Umbilical cord (tissue), 2 donors: Measurements from ENCODE around the gene ARL8B. TPM values are rescaled to one million over a fixed set of nuclear protein-coding genes. Genes with fewer than 3 reads are reported as not detected.
"Not testable (repeated sequence)": the region's sequence is repeated elsewhere in the genome, so short reads cannot be mapped to it uniquely, and the experiment has no call there.

Source experiments
- DNase-seq: peaks from one replicate; pipeline ENCODE4 v3.0.0-alpha.2; 2015; ENCODE audit warnings: low spot score
- total RNA-seq: library from RNA; depleted of rRNA; stranded (reverse); fragments of >200 nt; gene quantifications from one replicate; pipeline ENCODE4 v1.2.3, GENCODE V29; 2014; ENCODE audit warnings: low replicate concordance; ENCODE audit not compliant: insufficient read depth

ARL8B gene
- total RNA-seq, 1 donor from 2014 or later: 66.4 TPM

DNA sequence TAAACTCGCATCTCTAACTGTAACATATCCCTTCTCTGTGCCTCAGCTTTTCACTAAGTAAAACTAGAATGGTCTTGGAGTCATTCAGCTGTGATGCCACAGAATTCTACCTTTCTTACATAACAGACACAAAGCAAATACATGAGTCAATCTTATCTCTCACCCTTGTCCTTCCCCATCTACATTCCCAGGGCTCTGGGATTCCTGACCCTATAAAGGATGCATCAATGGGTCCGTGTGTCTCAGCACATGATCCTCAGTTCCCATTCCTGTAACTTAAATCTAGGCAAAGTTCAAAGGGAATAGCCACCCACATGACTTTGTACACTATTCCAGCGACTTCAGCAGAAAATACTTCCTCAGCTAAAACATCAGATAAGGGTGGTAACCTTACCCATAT is 11.8 kb upstream of the ARL8B start:
- DNase-seq: no peak

GRCh38 chr3:5112043-5112442 is 10.0 kb upstream of the ARL8B start:
- no peak for DNase-seq

- not testable (repeated sequence) for DNase-seq
Measured at GRCh38 chr3:5113726-5114125, 8.4 kb upstream of the ARL8B start.

DNA sequence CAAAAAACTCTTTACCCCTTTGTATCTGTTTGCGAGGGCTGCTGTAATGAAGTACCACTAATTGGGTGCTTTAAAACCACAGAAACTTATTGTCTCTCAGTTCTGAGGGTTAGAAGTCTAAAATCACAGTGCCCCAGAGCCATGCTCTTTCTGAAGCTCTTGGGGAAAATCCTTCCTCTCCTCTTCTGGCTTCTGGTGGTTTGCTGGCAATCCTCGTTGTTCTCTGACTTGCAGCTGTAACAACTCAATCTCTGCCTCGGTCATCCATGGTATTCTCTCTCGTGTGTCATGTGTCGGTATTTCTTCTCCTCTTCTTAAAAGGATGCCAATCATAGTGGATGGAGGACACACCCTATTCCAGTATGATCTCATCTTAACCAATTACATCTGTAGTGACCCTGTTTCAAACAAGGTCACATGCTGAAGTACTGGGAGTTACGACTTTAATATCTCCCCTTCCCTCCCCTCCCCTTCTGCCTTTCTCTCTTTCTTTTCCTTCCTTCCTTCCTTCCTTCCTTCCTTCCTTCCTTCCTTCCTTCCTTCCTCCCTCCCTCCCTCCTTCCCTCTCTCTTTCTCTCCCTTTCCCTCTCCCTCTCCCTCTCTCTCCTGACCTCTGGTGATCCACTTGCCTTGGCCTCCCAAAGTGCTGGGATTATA is 6.5 kb upstream of the ARL8B start:
- peak; percentile 20 for DNase-seq

DNA sequence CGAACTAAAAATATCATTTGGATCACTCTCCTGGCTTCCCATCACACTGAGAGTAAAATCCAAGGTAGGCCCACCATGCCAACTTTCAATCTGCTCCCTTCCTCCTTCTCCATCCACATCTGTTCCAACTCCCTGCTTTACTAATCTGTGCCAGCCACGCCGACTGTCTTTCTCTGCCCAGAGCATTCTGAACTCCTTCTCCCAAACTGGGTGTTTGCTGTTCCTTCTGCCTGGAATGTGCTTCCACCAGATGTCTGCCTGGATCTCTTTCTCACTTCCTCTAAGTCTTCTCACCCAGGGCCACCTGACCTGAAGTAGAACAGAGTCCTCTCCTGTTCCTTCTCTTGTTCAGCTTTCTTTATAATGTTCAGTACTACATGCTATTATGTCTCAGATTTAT is 5.6 kb upstream of the ARL8B start:
- no peak for DNase-seq

DNA sequence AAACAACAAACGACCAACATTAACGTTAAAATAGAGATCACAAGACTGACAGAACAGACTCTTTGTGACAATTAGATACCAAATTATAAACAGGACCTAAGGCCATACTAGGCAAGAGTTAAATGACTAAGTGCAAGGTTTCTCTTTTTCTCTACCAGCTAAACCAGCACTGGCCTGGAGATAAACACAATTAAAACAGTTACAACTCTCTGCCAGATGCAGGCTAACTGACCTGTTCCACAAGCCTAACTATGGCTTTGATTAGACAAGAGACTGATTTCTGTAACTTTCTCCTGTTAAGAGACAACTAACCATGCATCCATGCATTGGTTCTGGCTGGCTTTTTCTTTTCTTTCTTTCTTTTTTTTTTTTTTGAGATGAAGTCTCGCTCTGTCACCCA is 1.6 kb upstream of the ARL8B start:
- no peak for DNase-seq

DNA sequence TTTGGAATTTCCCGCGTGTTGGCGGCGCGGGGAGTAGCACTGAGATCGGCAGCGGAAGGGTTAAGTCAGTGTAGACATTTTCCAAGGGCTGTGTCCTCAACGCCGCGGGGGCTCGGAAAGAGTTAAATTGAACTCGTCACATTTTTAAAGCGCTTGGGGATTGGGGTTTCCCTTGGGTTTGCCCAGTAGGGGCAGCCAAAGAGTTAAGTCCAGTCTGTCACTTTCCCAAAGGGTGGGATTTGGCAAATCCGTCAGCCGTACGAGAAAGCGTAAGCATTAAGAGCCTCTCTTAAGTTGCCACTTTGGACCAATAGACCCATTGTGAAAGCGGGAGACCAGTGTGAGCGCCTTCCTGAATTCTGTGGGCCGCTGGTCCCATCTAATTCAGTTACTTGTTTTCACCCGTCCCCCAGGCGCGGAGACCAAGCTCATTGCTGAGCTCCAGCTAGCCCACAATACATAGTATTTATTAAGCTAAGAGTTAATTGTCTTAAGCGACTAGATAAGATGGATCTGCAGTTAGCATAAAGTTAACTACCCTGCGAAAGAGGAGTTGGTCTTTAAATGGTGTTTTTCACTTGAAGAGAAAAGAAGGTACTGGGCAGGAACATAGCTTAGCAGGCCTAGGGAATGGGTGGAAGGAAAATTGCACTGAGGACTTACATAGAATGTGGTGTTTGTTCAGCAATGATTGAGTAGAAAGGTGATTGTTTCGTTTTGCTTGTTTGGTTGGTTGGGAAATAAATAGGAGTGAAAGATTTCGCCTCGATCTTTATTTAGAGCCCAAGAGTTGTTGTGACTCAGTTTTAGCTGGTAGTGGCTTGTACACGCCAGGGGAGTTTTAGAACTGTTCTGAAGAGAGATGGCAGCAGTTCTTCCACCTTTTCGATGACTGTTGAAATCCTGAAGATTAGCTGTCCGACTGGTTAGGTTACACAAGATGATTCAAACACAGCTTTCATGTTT is 932 bp downstream of the ARL8B start:
- peak; percentile 57 for DNase-seq

- no peak for DNase-seq
Measured at GRCh38 chr3:5123937-5124336, 1.8 kb downstream of the ARL8B start.

DNA sequence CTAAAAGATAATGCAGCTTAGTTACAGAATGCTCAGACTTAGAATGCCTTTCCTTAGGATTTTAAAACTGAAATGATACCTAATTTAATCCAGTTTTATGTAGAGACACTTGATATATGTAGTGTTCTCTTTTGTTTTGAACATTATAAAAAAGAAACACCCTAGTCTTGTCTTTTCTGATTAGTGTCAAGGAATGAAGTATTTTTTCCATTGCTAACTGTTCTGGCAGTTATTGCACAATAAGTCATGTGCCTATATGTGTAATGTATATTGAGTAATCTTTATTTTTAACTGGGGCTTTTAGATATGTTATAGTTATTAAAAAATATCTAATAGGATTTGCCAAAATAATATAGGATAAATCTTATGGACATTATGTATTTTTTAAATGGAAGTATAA is 4.5 kb downstream of the ARL8B start:
- DNase-seq: peak; percentile 23

DNA sequence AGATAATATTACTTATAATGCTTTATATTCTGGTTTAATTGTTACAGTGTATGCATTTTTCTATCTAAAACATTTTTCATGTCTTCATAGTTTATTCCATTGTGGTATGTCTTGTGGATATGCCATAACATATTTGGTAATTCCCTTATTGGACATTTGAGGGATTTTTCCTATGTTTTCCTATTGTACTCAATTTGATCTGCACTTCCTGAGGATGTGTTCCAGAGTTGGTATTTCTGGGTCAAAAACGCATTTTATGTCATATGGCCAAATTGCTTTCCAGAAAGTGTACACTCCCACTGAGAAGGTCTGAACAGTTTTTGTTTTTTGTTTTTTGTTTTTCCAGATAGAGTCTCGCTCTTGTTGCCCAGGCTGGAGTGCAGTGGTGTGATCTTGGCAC is 6.8 kb downstream of the ARL8B start:
- DNase-seq: no peak

- no peak for DNase-seq
Measured at GRCh38 chr3:5133239-5134018, 11.3 kb downstream of the ARL8B start.

- no peak for DNase-seq
Measured at GRCh38 chr3:5134019-5134391, 11.9 kb downstream of the ARL8B start.

DNA sequence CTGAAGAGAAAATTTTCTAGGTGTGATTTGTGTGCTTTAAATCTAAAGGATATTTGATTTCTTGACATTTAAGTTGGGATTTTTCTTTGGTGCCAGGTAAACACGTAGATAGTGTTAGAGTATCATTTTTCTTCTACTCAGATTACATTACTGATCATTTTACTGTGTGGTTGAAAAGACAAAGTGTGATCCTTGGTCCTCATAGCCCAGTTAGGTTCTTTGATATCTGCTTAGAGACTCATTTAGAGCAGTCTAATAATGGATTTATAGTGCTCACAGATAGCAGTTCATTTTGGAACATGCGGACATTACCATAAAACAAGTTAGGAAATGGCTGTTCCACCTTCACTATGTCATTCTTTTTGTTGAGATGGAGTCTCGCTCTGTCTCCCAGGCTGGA is 12.4 kb downstream of the ARL8B start:
- DNase-seq: no peak

- no peak for DNase-seq
Measured at GRCh38 chr3:5136211-5136918, 14.3 kb downstream of the ARL8B start.

DNA sequence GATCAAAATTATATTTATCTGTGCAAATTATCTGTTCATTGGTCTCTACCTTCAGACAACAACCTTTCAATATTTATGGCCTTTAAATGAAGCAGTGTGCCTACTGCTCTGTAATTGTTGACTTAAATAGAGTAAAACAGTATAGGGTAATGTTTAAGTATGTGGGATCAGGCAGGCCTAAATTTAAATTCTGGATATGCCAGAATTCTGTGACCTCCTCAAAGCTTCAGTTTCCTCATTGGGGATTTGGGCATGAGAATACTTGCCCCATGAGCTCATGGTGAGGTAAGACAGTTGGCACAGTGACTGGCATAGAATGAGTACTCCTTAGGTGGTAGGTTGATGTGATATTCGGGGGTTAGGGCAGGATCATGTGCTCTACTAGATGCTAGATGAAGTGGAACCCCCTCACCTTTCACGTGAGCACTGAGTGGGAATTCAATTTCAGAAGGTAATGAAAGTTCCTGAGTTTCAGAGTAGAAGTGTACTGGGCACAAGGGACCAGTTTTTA is 14.9 kb downstream of the ARL8B start:
- DNase-seq: no peak

- DNase-seq: peak; percentile 26
Measured at GRCh38 chr3:5138214-5138981, 16.3 kb downstream of the ARL8B start.

DNA sequence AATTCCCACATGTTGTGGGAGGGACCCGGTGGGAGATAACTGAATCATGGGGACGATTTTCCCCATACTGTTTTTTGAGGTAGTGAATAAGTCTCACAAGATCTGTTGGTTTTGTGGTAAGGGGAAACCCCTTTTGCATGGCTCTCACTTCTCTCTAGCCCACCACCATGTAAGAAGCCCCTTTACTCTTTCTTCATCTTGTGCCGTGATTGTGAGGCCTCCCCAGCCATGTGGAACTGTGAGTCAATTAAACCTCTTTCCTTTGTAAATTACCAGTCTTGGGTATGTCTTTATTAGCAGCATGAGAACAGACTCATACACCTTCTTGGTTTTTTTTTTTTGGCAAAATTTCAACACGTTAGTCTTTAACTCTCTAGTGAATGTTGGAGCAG is 18.1 kb downstream of the ARL8B start:
- DNase-seq: no peak

- DNase-seq: no peak
Measured at GRCh38 chr3:5140839-5141238, 18.7 kb downstream of the ARL8B start.

GRCh38 chr3:5141760-5142159 is 19.7 kb downstream of the ARL8B start:
- DNase-seq: no peak

- DNase-seq: no peak
Measured at GRCh38 chr3:5143464-5143863, 21.4 kb downstream of the ARL8B start.
